Esophagus (tissue), 2 donors: ENCODE data around the gene PRRG4. TPM values are rescaled to one million over a fixed set of nuclear protein-coding genes. Genes with fewer than 3 reads are reported as not detected.
A peak's percentile ranks its signal among the peaks of the same experiment; 100 is the strongest.
"Not testable (repeated sequence)": the region's sequence is repeated elsewhere in the genome, so short reads cannot be mapped to it uniquely, and the experiment has no call there.

Experiments
- H3K27ac ChIP-seq, 2 donors: one replicate each; pipeline ENCODE4 v1.5.1; 2013; ENCODE audit warnings: low read depth in 2 of 2, mild to moderate bottlenecking in 2 of 2, inconsistent platforms in 1 of 2, low read length in 1 of 2, moderate library complexity in 1 of 2
- H3K27me3 ChIP-seq, 2 donors: one replicate each; pipeline ENCODE4 v1.6.1; 2013; ENCODE audit warnings: low read length in 2 of 2, control low read depth in 1 of 2, mild to moderate bottlenecking in 1 of 2; ENCODE audit not compliant: insufficient read depth in 2 of 2, control insufficient read depth in 1 of 2
- H3K36me3 ChIP-seq, 2 donors: one replicate each; pipeline ENCODE4 v1.6.1; 2013; ENCODE audit warnings: low read length in 1 of 2; ENCODE audit not compliant: control insufficient read depth in 2 of 2, insufficient read depth in 2 of 2
- H3K4me1 ChIP-seq, 2 donors: one replicate each; pipeline ENCODE4 v1.6.1; 2013; ENCODE audit warnings: low read length in 1 of 2; ENCODE audit not compliant: control insufficient read depth in 2 of 2, insufficient read depth in 2 of 2
- H3K4me3 ChIP-seq, 2 donors: one replicate each; pipeline ENCODE4 v1.5.1; 2013; ENCODE audit warnings: low read length in 2 of 2, mild to moderate bottlenecking in 2 of 2, low read depth in 1 of 2, moderate library complexity in 1 of 2
- H3K9me3 ChIP-seq, 2 donors: one replicate each; pipeline ENCODE4 v1.6.1; 2013; ENCODE audit warnings: mild to moderate bottlenecking in 2 of 2, low read depth in 1 of 2, low read length in 1 of 2, moderate library complexity in 1 of 2; ENCODE audit not compliant: control insufficient read depth in 2 of 2, insufficient read depth in 1 of 2
- WGBS, 2 donors: extraction: QIAGEN DNeasy Blood & Tissue Kit; methylation state at CpG; one replicate each; pipeline ENCODE4 v1.1.7; 2013; 5-methylcytosine and 5-hydroxymethylcytosine counted together
- polyA plus RNA-seq, 2 donors: library from polyadenylated mRNA; stranded (reverse); fragments of 200-250 nt; gene quantifications; one replicate each; pipeline ENCODE4 v1.2.3, GENCODE V29; 2013
- donor health status: healthy with polysubstance abuse.
- donor health status: Bipolar disorder and iron deficiency.

Gene PRRG4
- polyA plus RNA-seq, result 10 to 100 TPM; 16.9 to 20.6 TPM

- H3K27ac ChIP-seq, result peak within 1 kb of the TSS; percentile 91 to 94
- peak within 1 kb of the TSS; percentile 65 to 67 for H3K4me3 ChIP-seq
- no peaks in the 10 kb centered on the region for H3K9me3 ChIP-seq
- H3K27me3 ChIP-seq, result no peaks in the 10 kb centered on the region
- H3K4me1 ChIP-seq, result no peaks in the 10 kb centered on the region
- 1% methylated on average over 81 to 85 of the region's 85 CpGs for WGBS, 2 donors
- peaks cover under 1 to 4% of the 10 kb centered on the region in 2 donors for H3K36me3 ChIP-seq
Observed at GRCh38 chr11:32829680-32830412, at the start of gene PRRG4. Gene PRRG4 (plus strand): TSS chr11:32829927. CDS start chr11:32830530, 603 bp downstream.

DNA sequence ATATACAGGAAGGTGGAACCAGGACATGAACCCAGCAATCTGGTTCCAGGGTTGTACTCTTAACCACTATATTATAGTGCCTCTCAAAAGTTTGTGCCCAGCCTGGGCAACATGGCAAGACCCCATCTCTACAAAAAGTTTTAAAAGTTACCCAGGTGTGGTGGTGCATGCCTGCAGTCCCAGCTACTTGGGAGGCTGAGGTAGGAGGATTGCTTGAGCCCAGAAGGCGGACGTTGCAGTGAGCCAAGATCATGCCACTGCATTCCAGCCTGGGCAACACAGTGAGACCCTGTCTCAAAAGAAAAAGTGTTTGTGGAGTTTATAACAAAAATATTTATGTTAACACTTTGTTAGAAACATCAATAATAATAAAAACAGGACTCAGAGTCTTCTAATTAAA is 48.9 kb upstream of the PRRG4 start:
- WGBS, 2 donors, result 88 to 89% methylated on average over 2 of the region's 2 CpGs

GRCh38 chr11:32781721-32782120 is 48.0 kb upstream of the PRRG4 start:
- no peak overlapping the region for H3K27ac ChIP-seq
- WGBS, 2 donors, result 77 to 80% methylated on average over 5 of the region's 5 CpGs

More for the DNA sequence above, 48.9 kb upstream of the PRRG4 start:
- not testable (repeated sequence) for H3K27me3 ChIP-seq, H3K27ac ChIP-seq, H3K9me3 ChIP-seq, H3K4me3 ChIP-seq, H3K4me1 ChIP-seq, H3K36me3 ChIP-seq

GRCh38 chr11:32785262-32785661 is 44.5 kb upstream of the PRRG4 start:
- Histone ChIP-seq H3K4me1 (no peaks in the 10 kb centered on the region), H3K27ac (no peak overlapping the region), H3K27me3 (peaks cover 0 to 2% of the 10 kb centered on the region in 2 donors), H3K36me3 (no peaks in the 10 kb centered on the region), H3K9me3 (no peaks in the 10 kb centered on the region), H3K4me3 (no peak overlapping the region)
- 84 to 87% methylated on average over 3 of the region's 3 CpGs for WGBS, 2 donors

More at GRCh38 chr11:32781721-32782120, 48.0 kb upstream of the PRRG4 start:
- H3K4me1 ChIP-seq, result no peaks in the 10 kb centered on the region
- no peaks in the 10 kb centered on the region for H3K36me3 ChIP-seq
- no peaks in the 10 kb centered on the region for H3K9me3 ChIP-seq
- no peaks in the 10 kb centered on the region for H3K27me3 ChIP-seq
- no peak overlapping the region for H3K4me3 ChIP-seq

- H3K27ac ChIP-seq, result no peak overlapping the region
- H3K27me3 ChIP-seq, result peaks cover 2% of the 10 kb centered on the region in 2 donors
- H3K4me1 ChIP-seq, result no peaks in the 10 kb centered on the region
- H3K4me3 ChIP-seq, result no peak overlapping the region
- no peaks in the 10 kb centered on the region for H3K9me3 ChIP-seq
- no peaks in the 10 kb centered on the region for H3K36me3 ChIP-seq
Observed at GRCh38 chr11:32786811-32787210, 42.9 kb upstream of the PRRG4 start.

DNA sequence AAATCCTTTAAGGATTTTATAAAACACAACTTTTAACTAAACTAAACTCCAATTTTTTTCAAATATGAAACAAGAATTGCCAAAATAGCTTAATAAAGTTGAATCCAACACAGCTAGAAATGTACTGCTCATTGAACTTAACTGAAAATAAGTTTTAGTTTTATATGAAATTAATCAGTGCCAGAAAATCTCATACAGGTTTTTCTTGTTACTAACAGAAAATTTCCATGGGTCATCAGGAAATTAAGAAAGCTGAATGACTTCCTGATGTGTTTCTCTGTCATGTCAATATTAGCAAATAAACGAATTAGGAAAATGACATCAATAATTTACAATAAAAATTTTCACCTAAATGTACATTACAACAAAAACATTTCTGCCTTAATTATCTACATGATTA is 38.8 kb upstream of the PRRG4 start:
- 55% methylated on average over 1 of the region's 1 CpG for WGBS, 2 donors
- H3K4me1 ChIP-seq, result no peaks in the 10 kb centered on the region
- no peak overlapping the region for H3K27ac ChIP-seq
- H3K27me3 ChIP-seq, result peaks cover 2% of the 10 kb centered on the region in 2 donors
- no peaks in the 10 kb centered on the region for H3K9me3 ChIP-seq
- H3K4me3 ChIP-seq, result no peak overlapping the region
- no peaks in the 10 kb centered on the region for H3K36me3 ChIP-seq

DNA sequence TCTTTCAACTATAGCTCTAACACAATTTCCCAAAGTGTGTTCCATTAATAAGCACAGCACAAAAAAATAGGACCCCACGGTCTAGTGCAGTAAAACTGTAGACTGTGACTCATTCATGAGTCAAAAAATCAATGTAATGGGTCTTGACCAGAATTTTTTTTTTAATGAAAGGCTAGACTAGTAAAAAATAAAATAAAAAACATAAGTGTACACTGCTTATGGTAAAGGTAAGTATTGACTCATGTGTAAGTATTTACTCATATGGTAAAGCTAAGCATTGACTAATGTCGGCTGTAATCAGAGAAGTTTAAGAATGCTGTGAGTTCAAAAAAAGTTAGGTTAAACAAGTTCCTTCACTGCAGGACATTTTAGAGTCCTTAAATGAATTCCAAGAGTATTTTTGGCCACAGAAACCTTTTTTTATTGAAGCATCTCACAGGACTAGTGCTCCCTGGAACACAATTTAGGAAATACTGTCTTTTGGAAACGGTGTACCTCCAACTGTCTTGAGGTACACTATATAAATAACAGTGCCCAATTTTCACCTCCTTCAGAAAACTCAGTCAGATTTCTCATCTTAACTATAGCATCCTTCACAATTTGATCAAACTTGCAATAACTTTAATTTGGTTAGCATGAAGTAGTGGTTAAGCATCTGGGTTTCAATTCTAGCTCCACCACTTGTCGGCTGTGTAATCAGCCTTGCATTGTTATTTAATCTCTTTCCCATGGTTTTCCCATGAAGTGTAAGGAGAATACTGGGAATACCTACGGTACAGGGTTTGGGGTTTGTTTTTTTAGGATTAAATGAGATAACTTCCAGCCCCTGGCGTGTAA is 37.4 kb upstream of the PRRG4 start:
- Histone ChIP-seq H3K27me3 (peaks cover 2% of the 10 kb centered on the region in 2 donors), H3K4me3 (peak overlapping the region in 1 of 2 donors; percentile 9), H3K9me3 (no peaks in the 10 kb centered on the region), H3K27ac (no peak overlapping the region), H3K4me1 (no peaks in the 10 kb centered on the region), H3K36me3 (no peaks in the 10 kb centered on the region)
- 34% methylated on average over 6 of the region's 6 CpGs for WGBS, 2 donors

- Histone ChIP-seq H3K4me1 (no peaks in the 10 kb centered on the region), H3K27ac (no peak overlapping the region), H3K27me3 (peaks cover 2% of the 10 kb centered on the region in 2 donors), H3K9me3 (no peaks in the 10 kb centered on the region), H3K4me3 (peak overlapping the region in 1 of 2 donors; percentile 11), H3K36me3 (no peaks in the 10 kb centered on the region)
- 18 to 19% methylated on average over 13 of the region's 13 CpGs for WGBS, 2 donors
Observed at GRCh38 chr11:32792948-32793475, 36.7 kb upstream of the PRRG4 start.

DNA sequence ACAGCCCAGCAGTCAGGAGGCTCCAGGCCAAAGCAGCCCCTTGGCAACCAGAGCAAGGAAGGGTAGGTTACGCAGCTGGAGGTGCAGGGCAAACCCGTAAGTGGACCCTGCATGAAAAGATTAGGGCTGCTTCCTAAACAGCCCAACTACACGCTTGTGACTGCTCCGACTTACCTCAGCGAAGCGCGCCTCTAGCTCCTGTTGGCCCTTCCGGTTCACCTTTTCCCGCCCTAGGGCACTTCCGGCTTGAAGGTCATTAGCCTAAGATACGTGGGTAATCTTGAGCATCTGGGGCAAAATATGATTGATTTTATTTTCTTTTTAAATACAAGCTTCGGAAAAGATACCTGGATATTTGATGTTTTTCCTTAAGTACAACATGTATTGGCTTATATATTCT is 35.3 kb upstream of the PRRG4 start, which contains the start of gene CCDC73:
CCDC73 (minus strand) TSS at position 224 of the 400 bp plus-strand sequence. CDS start 34,419 bp downstream, outside the sequence.
- Histone ChIP-seq H3K4me3 (no peak within 1 kb of the TSS), H3K36me3 (no peaks in the 10 kb centered on the region), H3K9me3 (no peaks in the 10 kb centered on the region), H3K4me1 (no peaks in the 10 kb centered on the region), H3K27ac (no peak within 1 kb of the TSS), H3K27me3 (peaks cover 2% of the 10 kb centered on the region in 2 donors)
- 89 to 93% methylated on average over 12 of the region's 12 CpGs for WGBS, 2 donors
